Kidney (tissue), 14 donors: ENCODE results near the gene CETP. TPM values are rescaled to one million over a fixed set of nuclear protein-coding genes. Genes with fewer than 3 reads are reported as not detected.
"Not testable (repeated sequence)": the region's sequence is repeated elsewhere in the genome, so short reads cannot be mapped to it uniquely, and the experiment has no call there.

Source experiments
- DNase-seq, 5 donors: peaks; one replicate each; pipeline ENCODE4 v3.0.0-alpha.2; 2013 to 2020
- FAIRE-seq: peaks from 2 replicates; lab custom pipeline; 2012; peaks lifted over from hg19 to GRCh38; lab: Jason Lieb, UNC
- H3K27ac ChIP-seq, 2 donors: one replicate each; pipeline ENCODE4 v1.7.0; 2013; ENCODE audit warnings: low read depth in 2 of 2, low read length in 2 of 2, inconsistent platforms in 1 of 2
- H3K27me3 ChIP-seq: one replicate; pipeline ENCODE4 v1.7.1; 2013; ENCODE audit warnings: low read length, inconsistent platforms; ENCODE audit not compliant: control insufficient read depth, insufficient read depth
- H3K36me3 ChIP-seq, 3 donors: one replicate each; pipeline versions ENCODE4 v1.7.0 to v1.7.1; 2013; ENCODE audit warnings: low read length in 3 of 3, control low read depth in 1 of 3, inconsistent platforms in 1 of 3; ENCODE audit not compliant: insufficient read depth in 3 of 3, control insufficient read depth in 2 of 3
- H3K4me1 ChIP-seq, 3 donors: one replicate each; pipeline versions ENCODE4 v1.7.0 to v1.7.1; 2013; ENCODE audit warnings: low read length in 3 of 3, inconsistent platforms in 1 of 3, low read depth in 1 of 3; ENCODE audit not compliant: control insufficient read depth in 2 of 3, insufficient read depth in 2 of 3
- H3K4me3 ChIP-seq, 3 donors: one replicate each; pipeline versions ENCODE4 v1.7.0 to v1.8.1; 2013; ENCODE audit warnings: low read length in 3 of 3, control low read depth in 1 of 3, inconsistent platforms in 1 of 3
- H3K9ac ChIP-seq, 3 donors: one replicate each; pipeline versions ENCODE4 v1.7.0 to v1.7.1; 2013; ENCODE audit warnings: low read length in 3 of 3, control low read depth in 1 of 3, inconsistent platforms in 1 of 3
- H3K9me3 ChIP-seq, 3 donors: one replicate each; pipeline versions ENCODE4 v1.7.0 to v1.7.1; 2013; ENCODE audit warnings: low read length in 3 of 3, control low read depth in 1 of 3, inconsistent platforms in 1 of 3; ENCODE audit not compliant: control insufficient read depth in 2 of 3, insufficient read depth in 1 of 3
- intact Hi-C: fragments of 100-400 bp; cut with DNase I; formaldehyde crosslinking; loops from one replicate; pipeline ENCODE4 v1.11.1; 2022
- polyA plus RNA-seq: library from polyadenylated mRNA; stranded (reverse); fragments of 350-450 nt; fragmentation: Illumina TruSeq; extraction: RNeasy Lipid Tissue Mini Kit (QIAGEN cat#74804); gene quantifications from one replicate; pipeline ENCODE4 v1.2.3, GENCODE V29; 2014; ENCODE audit warnings: low read depth, low replicate concordance; ENCODE audit not compliant: insufficient read depth
- total RNA-seq: library from RNA; stranded (reverse); fragmentation: NEBNext Ultra II Directional; extraction: Animal tissue kit (Norgen Biotek cat#: 25700); gene quantifications from one replicate; pipeline ENCODE4 v1.2.1, GENCODE V29; 2021
- TF ChIP-seq, protein P1 (sequence below): IDR thresholded peaks from 3 replicates; pipeline ENCODE4 v1.5.1; 2012; ENCODE audit warnings: mild to moderate bottlenecking, moderate library complexity, borderline replicate concordance; ENCODE audit not compliant: insufficient read depth; ENCODE audit errors: extremely low read depth
- donor health status: control.
- donor health status: control.
- donor health status: control.
- donor health status: control.
- donor health status: control.
- donor health status: DM: yes; HTN: yes; CAD: no.
- donor health status: Normal renal cell carcinoma (clear cell type).

The CETP gene
- total and polyA plus RNA-seq, 2 donors from 2014 or later = 1.3 to 2.1 TPM

DNA sequence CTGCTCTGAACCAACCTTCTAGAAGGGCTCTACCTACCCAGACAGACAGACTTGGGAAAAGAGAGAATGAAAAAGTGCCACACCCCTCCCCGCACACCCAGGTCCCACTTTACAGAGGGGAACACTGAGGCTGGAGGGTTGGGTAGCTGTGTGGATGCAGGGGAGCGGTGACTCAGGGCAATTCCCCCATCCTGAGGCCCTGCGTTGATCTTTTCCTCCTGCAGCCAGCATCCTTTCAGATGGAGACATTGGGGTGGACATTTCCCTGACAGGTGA is 10.0 kb downstream of the CETP start:
- intact Hi-C loops = loop anchor here (10.0 kb wide), 1 partner anchor 73 kb away; no protein-coding TSS in a partner anchor

DNA sequence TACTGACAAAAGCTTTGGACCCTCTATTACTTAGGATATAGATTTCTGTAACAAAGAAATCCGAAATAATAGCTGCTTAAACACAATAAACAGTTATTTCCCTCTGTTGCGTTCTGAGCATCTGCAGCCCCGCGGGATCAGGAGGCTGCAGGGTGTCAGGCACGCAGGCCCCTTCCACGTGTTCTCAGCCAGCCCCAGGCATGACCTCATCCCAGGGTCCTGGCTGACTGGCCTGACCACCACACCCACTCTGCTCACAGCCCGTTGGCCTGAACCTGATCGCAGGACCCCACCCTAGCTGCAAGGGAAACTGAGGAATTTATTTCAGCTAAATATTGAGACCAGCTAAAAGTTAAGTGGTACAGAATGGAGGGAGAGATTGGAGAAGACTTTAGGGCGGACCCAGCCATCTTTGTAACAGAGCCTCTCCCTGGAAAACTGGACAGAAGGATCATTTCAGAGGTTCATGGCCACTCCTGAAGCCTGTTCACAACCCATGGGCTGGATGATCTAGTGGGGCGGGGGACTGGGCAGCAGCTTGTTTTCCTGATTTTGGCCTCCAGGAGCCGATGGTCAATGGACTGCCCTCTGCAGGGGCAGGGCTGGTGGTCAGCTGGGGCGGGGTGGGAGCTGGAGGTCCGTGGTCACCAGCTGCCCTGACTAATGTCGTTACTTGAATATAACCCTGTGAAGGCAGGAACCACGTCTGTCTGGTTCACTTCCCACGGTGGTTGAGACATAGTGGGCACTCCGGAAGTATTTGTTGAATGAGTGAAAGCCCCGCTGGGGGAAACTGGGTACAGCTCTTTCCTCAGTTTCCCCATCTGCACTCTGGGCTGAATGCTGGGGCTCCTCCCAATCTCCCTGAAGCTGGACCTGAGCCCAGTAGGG is 10.9 kb downstream of the CETP start:
- FAIRE-seq = no peak
- intact Hi-C loops = loop anchor here (10.0 kb wide), 1 partner anchor 72 kb away; no protein-coding TSS in a partner anchor
- TF ChIP-seq, protein P1, sequence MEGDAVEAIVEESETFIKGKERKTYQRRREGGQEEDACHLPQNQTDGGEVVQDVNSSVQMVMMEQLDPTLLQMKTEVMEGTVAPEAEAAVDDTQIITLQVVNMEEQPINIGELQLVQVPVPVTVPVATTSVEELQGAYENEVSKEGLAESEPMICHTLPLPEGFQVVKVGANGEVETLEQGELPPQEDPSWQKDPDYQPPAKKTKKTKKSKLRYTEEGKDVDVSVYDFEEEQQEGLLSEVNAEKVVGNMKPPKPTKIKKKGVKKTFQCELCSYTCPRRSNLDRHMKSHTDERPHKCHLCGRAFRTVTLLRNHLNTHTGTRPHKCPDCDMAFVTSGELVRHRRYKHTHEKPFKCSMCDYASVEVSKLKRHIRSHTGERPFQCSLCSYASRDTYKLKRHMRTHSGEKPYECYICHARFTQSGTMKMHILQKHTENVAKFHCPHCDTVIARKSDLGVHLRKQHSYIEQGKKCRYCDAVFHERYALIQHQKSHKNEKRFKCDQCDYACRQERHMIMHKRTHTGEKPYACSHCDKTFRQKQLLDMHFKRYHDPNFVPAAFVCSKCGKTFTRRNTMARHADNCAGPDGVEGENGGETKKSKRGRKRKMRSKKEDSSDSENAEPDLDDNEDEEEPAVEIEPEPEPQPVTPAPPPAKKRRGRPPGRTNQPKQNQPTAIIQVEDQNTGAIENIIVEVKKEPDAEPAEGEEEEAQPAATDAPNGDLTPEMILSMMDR = no peak

More for the DNA sequence above, 10.0 kb downstream of the CETP start:
- H3K9me3 ChIP-seq = no peaks in the 10 kb centered on the region
- no peak overlapping the region for H3K4me3 ChIP-seq
- H3K9ac ChIP-seq = no peak overlapping the region
- TF ChIP-seq, protein P1 = no peak
- no peaks in the 10 kb centered on the region for H3K36me3 ChIP-seq
- no peaks in the 10 kb centered on the region for H3K27me3 ChIP-seq
- H3K4me1 ChIP-seq = peaks cover 0 to 3% (median 0%) of the 10 kb centered on the region in 3 donors
- no peak overlapping the region for H3K27ac ChIP-seq
- no peak for DNase-seq
- FAIRE-seq = no peak

DNA sequence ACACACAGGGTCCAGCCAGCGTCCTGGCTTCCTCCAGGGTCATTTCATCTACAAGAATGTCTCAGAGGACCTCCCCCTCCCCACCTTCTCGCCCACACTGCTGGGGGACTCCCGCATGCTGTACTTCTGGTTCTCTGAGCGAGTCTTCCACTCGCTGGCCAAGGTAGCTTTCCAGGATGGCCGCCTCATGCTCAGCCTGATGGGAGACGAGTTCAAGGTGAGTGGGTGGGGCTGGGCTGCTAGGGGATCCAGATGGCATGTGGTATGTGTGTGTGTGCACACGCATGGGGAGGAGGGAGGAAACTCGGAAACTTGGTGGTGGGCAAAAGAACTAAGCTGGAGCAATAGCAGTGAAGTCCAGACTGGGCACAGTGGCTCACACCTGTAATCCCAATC is 11.5 kb downstream of the CETP start:
- Histone ChIP-seq H3K4me3 (no peak overlapping the region), H3K36me3 (no peaks in the 10 kb centered on the region), H3K27me3 (no peaks in the 10 kb centered on the region), H3K4me1 (peaks cover 0 to 3% (median 0%) of the 10 kb centered on the region in 3 donors), H3K9ac (no peak overlapping the region), H3K27ac (no peak overlapping the region), H3K9me3 (no peaks in the 10 kb centered on the region)
- TF ChIP-seq, protein P1 = no peak
- FAIRE-seq = no peak
- DNase-seq = no peak
- intact Hi-C loops = loop anchor here (10.0 kb wide), 1 partner anchor 72 kb away; no protein-coding TSS in a partner anchor

More for the DNA sequence above, 10.9 kb downstream of the CETP start:
- Histone ChIP-seq H3K27me3 (no peaks in the 10 kb centered on the region), H3K9me3 (no peaks in the 10 kb centered on the region), H3K36me3 (no peaks in the 10 kb centered on the region), H3K27ac (no peak overlapping the region), H3K4me3 (no peak overlapping the region), H3K4me1 (peaks cover 0 to 3% (median 0%) of the 10 kb centered on the region in 3 donors), H3K9ac (no peak overlapping the region)
- no peak for DNase-seq

DNA sequence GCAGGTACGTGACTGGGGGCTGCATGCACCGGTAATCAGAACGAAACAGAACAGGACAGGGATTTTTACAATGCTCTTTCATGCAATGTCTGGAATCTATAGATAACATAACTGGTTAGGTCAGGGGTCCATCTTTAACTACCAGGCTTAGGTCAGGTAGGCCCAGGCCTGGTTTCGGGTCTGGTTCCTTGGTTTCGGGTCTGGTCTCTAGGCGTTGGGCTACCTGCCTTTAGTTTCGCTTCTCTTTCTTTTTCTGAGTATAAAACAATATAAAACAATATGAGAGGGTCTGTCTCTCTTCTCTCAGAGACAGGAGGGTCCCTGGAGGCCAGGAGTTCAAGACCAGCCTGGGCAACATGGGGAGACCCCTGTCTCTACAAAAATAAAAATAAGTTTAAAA is 12.1 kb downstream of the CETP start:
- not testable (repeated sequence) for DNase-seq, H3K9me3 ChIP-seq, H3K9ac ChIP-seq, H3K36me3 ChIP-seq, H3K4me1 ChIP-seq, H3K27me3 ChIP-seq, FAIRE-seq, H3K27ac ChIP-seq, H3K4me3 ChIP-seq
- intact Hi-C loops = loop anchor here (10.0 kb wide), 1 partner anchor 71 kb away; no protein-coding TSS in a partner anchor
